ENCODE results near the gene SPRY2.

SPRY2 gene

GRCh38 chr13:80341101-80341755 lies at the start of gene SPRY2:
SPRY2 (minus strand) TSS chr13:80341126; CDS start chr13:80337705, 3,421 bp downstream.
- DNase-seq (ENCODE audit: low read depth): peak; percentile 95

DNA sequence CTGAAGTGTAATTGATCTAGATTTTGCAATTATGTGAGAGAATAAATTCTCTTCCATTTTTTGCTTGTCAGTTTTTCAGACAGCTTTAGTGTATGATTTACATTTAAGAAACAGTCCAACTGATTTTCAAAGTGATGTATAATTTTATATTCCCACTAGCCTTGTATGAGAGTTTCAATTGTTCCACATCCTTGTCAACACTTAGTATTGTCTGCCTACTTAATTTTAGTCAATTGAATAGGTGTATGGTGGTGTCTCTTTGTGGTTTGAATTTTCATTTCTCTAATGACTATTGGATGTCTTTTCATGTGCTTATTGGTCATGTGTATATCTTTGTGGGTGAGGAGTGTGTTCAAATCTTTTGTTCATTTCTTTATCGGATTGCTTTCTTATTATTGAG lies 49.4 kb upstream of the SPRY2 start:
- DNase-seq (ENCODE audit: low read depth): no peak
- no peak overlapping the region for H3K4me3 ChIP-seq (ENCODE audit: low read depth, low read length)

More at GRCh38 chr13:80341101-80341755, at the start of gene SPRY2:
- H3K4me3 ChIP-seq (ENCODE audit: low read depth, low read length): peak within 1 kb of the TSS; percentile 98

DNA sequence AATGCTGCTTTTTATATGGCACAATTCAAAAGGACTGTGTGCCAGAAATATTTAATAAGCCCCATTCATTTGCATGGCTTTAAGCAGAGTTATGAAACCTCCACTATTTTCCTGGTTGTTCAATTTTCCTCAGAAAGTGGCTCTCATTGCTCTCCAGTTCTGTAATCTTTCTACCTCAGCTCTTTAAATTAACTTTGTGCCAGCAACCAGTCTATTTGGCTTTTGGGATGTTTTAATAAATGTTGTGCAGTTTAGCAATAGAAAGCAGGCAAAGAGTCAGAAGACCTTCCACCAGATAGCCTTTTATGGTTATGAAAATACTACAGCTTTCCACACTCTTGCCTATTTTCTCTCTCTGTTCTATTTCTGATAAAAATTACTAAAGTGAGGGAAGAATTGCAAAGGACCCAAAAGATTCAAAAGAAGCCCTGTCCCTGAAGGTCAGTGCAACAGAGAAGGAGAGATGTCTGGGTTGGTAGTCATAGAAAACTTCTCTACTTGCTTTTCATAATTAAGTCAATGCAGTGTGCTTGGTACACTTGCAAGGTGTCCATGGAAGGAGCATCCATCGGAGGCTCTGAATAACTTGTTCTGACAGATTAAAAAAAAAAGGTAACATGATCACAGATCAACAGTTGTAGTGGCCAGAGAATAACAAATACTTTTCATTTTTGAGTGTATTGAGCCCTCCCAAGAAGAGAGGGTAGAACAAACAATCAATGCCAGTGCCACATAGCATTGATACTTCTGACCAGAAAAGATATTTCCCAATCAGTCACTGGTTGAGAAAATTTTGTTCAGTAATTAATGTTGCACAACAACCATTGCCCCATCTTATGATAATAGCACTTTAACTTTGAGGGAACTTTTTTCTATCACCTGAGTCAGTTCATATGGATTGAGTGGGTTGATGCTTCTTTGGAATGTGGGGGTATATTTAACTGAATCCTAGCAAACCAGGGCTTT lies 48.4 kb upstream of the SPRY2 start:
- DNase-seq (ENCODE audit: low read depth): no peak
- H3K4me3 ChIP-seq (ENCODE audit: low read depth, low read length): no peak overlapping the region

DNA sequence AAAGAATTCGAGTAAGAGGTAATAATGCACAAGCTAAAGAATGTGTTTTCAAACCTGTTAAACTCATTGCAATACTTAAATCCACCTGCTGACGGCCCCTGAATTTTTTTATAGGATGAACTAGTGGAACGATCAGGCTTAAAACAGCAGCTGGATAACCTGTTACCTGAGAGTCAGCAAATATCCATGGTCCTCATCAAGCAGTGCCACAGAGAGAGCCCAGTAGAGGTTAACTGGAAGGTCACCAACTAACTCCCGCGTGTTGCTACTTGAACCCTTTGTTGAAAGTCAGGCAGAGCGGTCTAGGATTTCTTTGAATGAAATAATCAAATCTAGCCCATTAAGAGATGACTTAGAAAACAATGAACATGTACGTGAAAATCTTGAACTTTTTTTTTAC lies 47.6 kb upstream of the SPRY2 start:
- DNase-seq (ENCODE audit: low read depth): no peak
- H3K4me3 ChIP-seq (ENCODE audit: low read depth, low read length): no peak overlapping the region

GRCh38 chr13:80386592-80386991 lies 45.7 kb upstream of the SPRY2 start:
- DNase-seq (ENCODE audit: low read depth): no peak

GRCh38 chr13:80386002-80386401 lies 45.1 kb upstream of the SPRY2 start:
- no peak for DNase-seq (ENCODE audit: low read depth)
- no peak overlapping the region for H3K4me3 ChIP-seq (ENCODE audit: low read depth, low read length)

More at GRCh38 chr13:80386592-80386991, 45.7 kb upstream of the SPRY2 start:
- H3K4me3 ChIP-seq (ENCODE audit: low read depth, low read length): no peak overlapping the region

GRCh38 chr13:80382576-80382975 lies 41.6 kb upstream of the SPRY2 start:
- no peak overlapping the region for H3K4me3 ChIP-seq (ENCODE audit: low read depth, low read length)
- DNase-seq (ENCODE audit: low read depth): peak; percentile 31

- H3K4me3 ChIP-seq (ENCODE audit: low read depth, low read length): no peak overlapping the region
- DNase-seq (ENCODE audit: low read depth): peak; percentile 64
Observed at GRCh38 chr13:80379245-80379644, 38.3 kb upstream of the SPRY2 start.

DNA sequence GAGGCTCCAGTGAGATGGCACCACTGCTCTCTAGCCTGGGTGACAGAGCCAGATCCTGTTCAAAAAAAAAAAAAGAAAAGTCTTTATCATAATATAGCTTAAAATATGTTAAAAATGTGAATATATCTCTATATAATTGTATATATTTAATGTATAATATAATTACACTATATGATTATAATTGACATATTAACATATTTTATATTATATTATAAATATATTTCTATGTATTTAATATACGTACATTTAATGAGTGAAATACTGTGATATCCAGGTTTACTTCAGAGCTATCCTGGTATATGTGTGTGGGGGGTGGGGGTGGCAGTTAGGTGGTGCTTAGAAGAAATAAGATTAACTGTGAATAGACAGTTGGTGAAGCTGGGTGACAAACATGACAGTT lies 35.6 kb upstream of the SPRY2 start:
- no peak for DNase-seq (ENCODE audit: low read depth)
- no peak overlapping the region for H3K4me3 ChIP-seq (ENCODE audit: low read depth, low read length)

DNA sequence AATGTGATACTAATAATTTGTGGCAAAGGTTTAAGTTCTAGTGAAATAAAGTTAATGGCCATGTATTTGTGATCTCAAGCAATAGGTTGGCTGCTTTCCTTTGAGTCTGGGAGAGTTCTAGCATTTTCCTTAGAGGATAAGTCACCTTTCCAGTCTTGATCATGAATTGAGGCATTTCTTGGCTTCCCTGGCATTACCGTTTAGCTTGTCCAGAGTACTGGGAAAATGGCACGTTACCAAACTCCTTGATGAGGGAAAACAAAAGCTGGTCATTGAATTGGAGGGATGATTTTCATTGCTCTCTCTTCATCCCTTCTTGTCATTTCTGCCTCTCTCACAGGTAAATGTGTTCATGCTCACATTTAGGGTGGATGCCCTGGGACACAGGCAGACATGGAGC lies 34.0 kb upstream of the SPRY2 start:
- DNase-seq (ENCODE audit: low read depth): no peak
- no peak overlapping the region for H3K4me3 ChIP-seq (ENCODE audit: low read depth, low read length)

GRCh38 chr13:80374444-80374843 lies 33.5 kb upstream of the SPRY2 start:
- no peak for DNase-seq (ENCODE audit: low read depth)
- H3K4me3 ChIP-seq (ENCODE audit: low read depth, low read length): no peak overlapping the region

DNA sequence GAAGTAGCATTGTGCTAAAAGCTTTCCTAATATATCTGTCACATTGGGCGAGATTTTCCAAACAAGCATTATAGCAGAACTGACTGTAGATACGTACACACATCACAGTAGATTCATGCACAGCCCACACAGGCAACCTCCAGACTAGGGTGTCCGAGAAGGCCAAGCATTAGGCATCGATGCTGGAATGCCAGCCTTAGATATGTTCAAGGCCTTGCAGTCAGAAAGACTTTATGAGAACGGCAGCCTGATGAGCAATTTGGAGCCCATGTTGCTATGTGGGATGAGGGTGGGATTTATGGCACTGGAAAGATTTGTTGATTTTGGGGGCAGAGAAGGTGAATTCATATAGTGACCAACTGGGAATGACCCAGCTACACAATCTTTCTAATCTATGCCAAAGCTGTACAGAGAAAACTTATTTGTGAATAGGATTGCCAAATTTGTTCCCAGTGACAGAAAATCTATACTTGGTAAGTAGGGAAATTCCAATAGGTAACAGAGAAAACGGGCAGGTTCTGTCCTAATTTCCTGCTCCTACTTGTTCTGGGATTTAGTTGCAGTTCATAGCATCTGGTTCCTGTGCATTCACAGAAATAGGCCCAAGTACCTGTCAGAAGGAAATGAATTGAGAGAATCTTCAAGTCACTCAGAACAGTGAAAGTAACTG lies 31.0 kb upstream of the SPRY2 start:
- no peak overlapping the region for H3K4me3 ChIP-seq (ENCODE audit: low read depth, low read length)
- DNase-seq (ENCODE audit: low read depth): no peak

- no peak for DNase-seq (ENCODE audit: low read depth)
Observed at GRCh38 chr13:80367473-80367872, 26.5 kb upstream of the SPRY2 start.

DNA sequence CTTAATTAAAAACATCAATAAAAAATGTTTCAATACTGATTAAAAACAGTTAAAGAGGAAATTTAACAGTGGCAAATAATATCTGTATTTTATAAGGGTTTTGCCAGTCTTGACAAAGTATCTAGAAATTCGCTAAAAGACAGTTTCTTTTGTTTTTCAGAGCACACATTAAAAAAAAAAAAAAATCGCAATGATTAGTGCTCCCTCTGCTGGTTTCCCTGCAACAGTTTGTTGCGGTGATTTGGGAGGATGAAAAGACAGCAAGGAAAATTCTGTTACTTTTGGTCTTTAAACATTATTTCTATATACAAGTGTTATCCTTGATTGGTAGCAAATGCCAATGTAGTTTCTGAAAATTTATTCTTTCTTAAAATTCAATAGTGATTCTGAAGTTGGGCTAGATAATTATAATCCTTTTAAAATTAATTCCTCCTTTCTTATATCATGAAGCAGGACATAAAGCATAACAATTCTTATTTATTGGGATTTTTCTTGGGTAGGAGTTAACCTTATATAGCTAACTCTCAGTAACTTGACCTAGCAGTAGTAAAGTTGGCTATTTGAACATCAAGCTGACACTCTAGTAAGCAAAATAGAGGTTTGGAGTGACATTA lies 23.1 kb upstream of the SPRY2 start:
- DNase-seq (ENCODE audit: low read depth): no peak
- H3K4me3 ChIP-seq (ENCODE audit: low read depth, low read length): no peak overlapping the region

More at GRCh38 chr13:80367473-80367872, 26.5 kb upstream of the SPRY2 start:
- no peak overlapping the region for H3K4me3 ChIP-seq (ENCODE audit: low read depth, low read length)

GRCh38 chr13:80362481-80362880 lies 21.6 kb upstream of the SPRY2 start:
- no peak for DNase-seq (ENCODE audit: low read depth)
- H3K4me3 ChIP-seq (ENCODE audit: low read depth, low read length): no peak overlapping the region

GRCh38 chr13:80361883-80362327 lies 21.0 kb upstream of the SPRY2 start:
- DNase-seq (ENCODE audit: low read depth): no peak
- H3K4me3 ChIP-seq (ENCODE audit: low read depth, low read length): no peak overlapping the region

GRCh38 chr13:80361298-80361697 lies 20.4 kb upstream of the SPRY2 start:
- no peak for DNase-seq (ENCODE audit: low read depth)
- H3K4me3 ChIP-seq (ENCODE audit: low read depth, low read length): no peak overlapping the region

DNA sequence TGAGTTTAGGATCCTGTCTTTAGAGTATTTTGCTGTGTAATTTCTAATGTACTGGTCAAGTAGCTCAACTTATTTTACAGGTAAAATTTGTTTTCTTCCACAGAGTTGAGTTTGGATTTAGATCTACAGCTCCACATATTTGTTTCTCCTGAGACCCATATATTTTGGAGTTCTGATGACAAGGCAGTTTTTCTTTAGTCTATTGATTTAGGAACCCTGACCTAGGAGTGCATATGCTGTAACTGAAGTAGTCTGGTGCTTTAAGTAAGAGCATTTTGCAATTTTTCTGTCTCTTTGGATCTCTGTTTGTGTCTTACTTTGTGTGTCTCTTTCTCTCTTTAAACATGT lies 19.5 kb upstream of the SPRY2 start:
- no peak for DNase-seq (ENCODE audit: low read depth)
- H3K4me3 ChIP-seq (ENCODE audit: low read depth, low read length): no peak overlapping the region

GRCh38 chr13:80359778-80360452 lies 19.0 kb upstream of the SPRY2 start:
- DNase-seq (ENCODE audit: low read depth): no peak
- H3K4me3 ChIP-seq (ENCODE audit: low read depth, low read length): no peak overlapping the region
